Uterus (tissue), 2 donors: ENCODE results near the gene RUSF1.

Experiments
- POLR2A ChIP-seq, 2 donors: fragments of 450-650 bp; IDR thresholded peaks; one replicate each; pipeline ENCODE4 v1.6.1; 2016; ENCODE audit warnings: antibody characterized with exemption in 2 of 2, mild to moderate bottlenecking in 1 of 2, moderate library complexity in 1 of 2
- TF ChIP-seq, protein P1 (sequence below), 4 experiments: fragments of 200-600 bp in 2 of 4; fragments of 450-650 bp in 2 of 4; sonication (generic) in 2 of 4; IDR thresholded peaks; one replicate each; pipeline ENCODE4 v1.5.1; 2016 to 2019; ENCODE audit warnings: antibody characterized with exemption in 4 of 4, mild to moderate bottlenecking in 2 of 4, moderate library complexity in 1 of 4

DNA sequence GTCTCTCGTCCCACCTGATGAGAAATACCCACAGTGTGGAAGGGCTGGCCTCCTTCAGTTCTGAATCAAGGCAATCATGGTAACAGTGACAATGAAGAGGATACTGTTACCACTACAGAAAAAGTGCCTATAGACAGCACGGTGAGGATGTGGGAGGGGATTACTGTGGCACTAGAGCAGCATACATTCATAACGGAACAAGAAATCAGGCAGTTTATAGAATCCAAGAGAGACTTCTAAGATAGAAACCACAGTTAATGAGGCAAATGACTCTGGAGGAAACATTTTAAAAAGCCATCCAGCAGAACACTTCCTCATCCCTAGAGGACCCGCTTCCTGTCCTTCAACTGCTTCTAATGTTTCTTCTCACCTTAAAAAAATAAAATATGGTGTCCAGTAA, 2.7 kb downstream of the RUSF1 start:
- TF ChIP-seq, protein P1, sequence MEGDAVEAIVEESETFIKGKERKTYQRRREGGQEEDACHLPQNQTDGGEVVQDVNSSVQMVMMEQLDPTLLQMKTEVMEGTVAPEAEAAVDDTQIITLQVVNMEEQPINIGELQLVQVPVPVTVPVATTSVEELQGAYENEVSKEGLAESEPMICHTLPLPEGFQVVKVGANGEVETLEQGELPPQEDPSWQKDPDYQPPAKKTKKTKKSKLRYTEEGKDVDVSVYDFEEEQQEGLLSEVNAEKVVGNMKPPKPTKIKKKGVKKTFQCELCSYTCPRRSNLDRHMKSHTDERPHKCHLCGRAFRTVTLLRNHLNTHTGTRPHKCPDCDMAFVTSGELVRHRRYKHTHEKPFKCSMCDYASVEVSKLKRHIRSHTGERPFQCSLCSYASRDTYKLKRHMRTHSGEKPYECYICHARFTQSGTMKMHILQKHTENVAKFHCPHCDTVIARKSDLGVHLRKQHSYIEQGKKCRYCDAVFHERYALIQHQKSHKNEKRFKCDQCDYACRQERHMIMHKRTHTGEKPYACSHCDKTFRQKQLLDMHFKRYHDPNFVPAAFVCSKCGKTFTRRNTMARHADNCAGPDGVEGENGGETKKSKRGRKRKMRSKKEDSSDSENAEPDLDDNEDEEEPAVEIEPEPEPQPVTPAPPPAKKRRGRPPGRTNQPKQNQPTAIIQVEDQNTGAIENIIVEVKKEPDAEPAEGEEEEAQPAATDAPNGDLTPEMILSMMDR (IDR thresholded peaks at IDR 0.05): no peak
- no peak for TF ChIP-seq POLR2A (IDR thresholded peaks at IDR 0.05)
